ENCODE measurements around the gene SFTA2. TPM values are rescaled to one million over a fixed set of nuclear protein-coding genes. Genes with fewer than 3 reads are reported as not detected.
"Not testable (repeated sequence)": the region's sequence is repeated elsewhere in the genome, so short reads cannot be mapped to it uniquely, and the experiment has no call there.

The SFTA2 gene
- total RNA-seq, 1 donor from 2014 or later: 2.8 TPM

DNA sequence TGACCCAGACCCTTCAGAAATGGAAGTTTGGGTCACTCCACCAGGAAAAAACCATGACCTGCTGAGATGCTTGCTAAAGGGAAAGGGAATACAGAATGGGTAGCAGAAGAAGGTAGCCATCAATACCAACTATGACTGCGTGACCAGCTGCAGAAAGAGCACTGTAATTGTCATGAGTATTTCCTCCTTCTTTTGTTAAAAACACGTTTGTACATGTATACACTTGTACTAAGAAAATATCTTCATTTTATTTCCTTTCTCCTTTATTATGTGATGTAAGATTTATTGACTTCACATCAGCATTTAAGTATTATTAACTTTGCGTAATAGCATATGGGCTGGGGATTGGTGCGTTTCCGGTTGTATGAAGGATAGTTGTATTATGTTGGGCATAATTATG is 39.0 kb upstream of the SFTA2 start:
- H3K4me3 Mint-ChIP-seq (ENCODE audit: unreplicated experiment): no peak overlapping the region
- TF ChIP-seq, protein P1, sequence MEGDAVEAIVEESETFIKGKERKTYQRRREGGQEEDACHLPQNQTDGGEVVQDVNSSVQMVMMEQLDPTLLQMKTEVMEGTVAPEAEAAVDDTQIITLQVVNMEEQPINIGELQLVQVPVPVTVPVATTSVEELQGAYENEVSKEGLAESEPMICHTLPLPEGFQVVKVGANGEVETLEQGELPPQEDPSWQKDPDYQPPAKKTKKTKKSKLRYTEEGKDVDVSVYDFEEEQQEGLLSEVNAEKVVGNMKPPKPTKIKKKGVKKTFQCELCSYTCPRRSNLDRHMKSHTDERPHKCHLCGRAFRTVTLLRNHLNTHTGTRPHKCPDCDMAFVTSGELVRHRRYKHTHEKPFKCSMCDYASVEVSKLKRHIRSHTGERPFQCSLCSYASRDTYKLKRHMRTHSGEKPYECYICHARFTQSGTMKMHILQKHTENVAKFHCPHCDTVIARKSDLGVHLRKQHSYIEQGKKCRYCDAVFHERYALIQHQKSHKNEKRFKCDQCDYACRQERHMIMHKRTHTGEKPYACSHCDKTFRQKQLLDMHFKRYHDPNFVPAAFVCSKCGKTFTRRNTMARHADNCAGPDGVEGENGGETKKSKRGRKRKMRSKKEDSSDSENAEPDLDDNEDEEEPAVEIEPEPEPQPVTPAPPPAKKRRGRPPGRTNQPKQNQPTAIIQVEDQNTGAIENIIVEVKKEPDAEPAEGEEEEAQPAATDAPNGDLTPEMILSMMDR (IDR thresholded peaks at IDR 0.05; ENCODE audit: unreplicated experiment): no peak
- H3K27me3 Mint-ChIP-seq (ENCODE audit: unreplicated experiment): peaks cover 4% of the 10 kb centered on the region
- no peak for DNase-seq (ENCODE audit: low spot score)
- no peaks in the 10 kb centered on the region for H3K9me3 Mint-ChIP-seq (ENCODE audit: unreplicated experiment)
- no peak overlapping the region for H3K27ac Mint-ChIP-seq (ENCODE audit: unreplicated experiment)
- H3K36me3 Mint-ChIP-seq (ENCODE audit: low read depth, unreplicated experiment): no peaks in the 10 kb centered on the region
- H3K4me1 Mint-ChIP-seq (ENCODE audit: unreplicated experiment): peaks cover 2% of the 10 kb centered on the region

DNA sequence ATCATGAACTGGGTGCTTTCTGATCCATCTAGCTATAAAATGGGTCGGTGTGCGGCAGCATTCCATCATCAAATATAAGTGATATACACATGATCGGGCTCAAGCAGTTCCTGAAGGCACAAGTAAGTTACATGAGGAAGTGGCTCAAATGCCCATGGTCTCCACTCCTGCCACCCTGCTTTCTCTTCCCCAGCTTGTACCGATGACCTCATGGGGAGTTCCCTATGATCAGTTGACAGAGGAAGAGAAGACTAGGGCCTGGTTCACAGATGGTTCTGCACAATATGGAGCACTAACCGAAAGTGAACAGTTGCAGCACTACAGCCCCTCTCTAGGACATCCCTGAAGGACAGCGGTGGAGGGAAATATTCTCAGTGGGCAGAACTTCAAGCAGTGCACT is 37.2 kb upstream of the SFTA2 start:
- not testable (repeated sequence) for H3K36me3 Mint-ChIP-seq (ENCODE audit: low read depth, unreplicated experiment); H3K4me1 Mint-ChIP-seq (ENCODE audit: unreplicated experiment); H3K27me3 Mint-ChIP-seq (ENCODE audit: unreplicated experiment); H3K4me3 Mint-ChIP-seq (ENCODE audit: unreplicated experiment); H3K27ac Mint-ChIP-seq (ENCODE audit: unreplicated experiment); H3K9me3 Mint-ChIP-seq (ENCODE audit: unreplicated experiment); DNase-seq (ENCODE audit: low spot score)

DNA sequence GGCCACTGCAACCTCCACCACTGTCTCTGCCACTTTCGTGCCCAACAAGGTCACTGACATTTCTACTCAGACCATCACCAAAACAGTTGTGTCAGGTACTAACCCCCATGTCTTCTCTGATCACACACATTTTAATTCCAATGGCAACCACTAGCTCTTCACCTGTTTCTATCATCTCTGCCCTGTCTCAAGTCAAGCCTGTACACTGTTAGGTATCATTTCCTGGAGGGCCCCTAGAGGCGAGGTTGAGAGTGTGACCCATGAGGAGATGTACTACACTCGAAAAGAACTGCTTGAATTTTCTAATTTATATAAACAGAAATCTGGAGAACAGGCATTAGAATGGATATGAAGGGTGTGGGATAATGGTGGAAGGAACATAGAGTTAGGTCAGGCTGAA is 34.2 kb upstream of the SFTA2 start:
- peaks cover 6% of the 10 kb centered on the region for H3K27me3 Mint-ChIP-seq (ENCODE audit: unreplicated experiment)
- H3K27ac Mint-ChIP-seq (ENCODE audit: unreplicated experiment): no peak overlapping the region
- no peak overlapping the region for H3K4me3 Mint-ChIP-seq (ENCODE audit: unreplicated experiment)
- no peaks in the 10 kb centered on the region for H3K9me3 Mint-ChIP-seq (ENCODE audit: unreplicated experiment)
- TF ChIP-seq, protein P1 (IDR thresholded peaks at IDR 0.05; ENCODE audit: unreplicated experiment): no peak
- no peak for DNase-seq (ENCODE audit: low spot score)
- no peaks in the 10 kb centered on the region for H3K4me1 Mint-ChIP-seq (ENCODE audit: unreplicated experiment)
- peaks cover 6% of the 10 kb centered on the region for H3K36me3 Mint-ChIP-seq (ENCODE audit: low read depth, unreplicated experiment)

DNA sequence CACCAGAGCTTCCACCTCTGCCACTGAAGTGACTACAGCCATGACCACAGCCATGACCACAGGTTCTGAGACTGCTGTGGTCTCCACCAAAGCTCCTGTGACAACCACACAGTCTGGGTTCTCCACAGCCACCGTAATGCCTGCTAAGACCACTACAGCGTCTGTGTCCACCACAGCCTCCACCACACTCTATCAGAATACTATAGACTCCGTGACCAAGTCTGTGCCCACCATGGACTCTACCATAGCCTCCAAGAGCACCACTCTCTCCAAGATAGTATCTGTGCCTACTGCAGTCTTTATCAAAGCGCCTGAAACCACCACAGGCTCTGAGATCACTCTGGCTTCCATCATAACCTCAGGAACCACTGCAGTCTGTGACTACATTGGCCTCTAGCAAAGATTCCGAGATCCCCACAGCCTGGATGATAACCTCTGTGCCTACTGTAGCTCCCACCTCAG is 33.2 kb upstream of the SFTA2 start:
- Mint-ChIP-seq H3K4me3 (ENCODE audit: unreplicated experiment) (no peak overlapping the region), H3K27ac (ENCODE audit: unreplicated experiment) (no peak overlapping the region), H3K9me3 (ENCODE audit: unreplicated experiment) (no peaks in the 10 kb centered on the region), H3K4me1 (ENCODE audit: unreplicated experiment) (no peaks in the 10 kb centered on the region), H3K36me3 (ENCODE audit: low read depth, unreplicated experiment) (peaks cover 6% of the 10 kb centered on the region), H3K27me3 (ENCODE audit: unreplicated experiment) (peaks cover 6% of the 10 kb centered on the region)
- TF ChIP-seq, protein P1 (IDR thresholded peaks at IDR 0.05; ENCODE audit: unreplicated experiment): no peak
- no peak for DNase-seq (ENCODE audit: low spot score)

DNA sequence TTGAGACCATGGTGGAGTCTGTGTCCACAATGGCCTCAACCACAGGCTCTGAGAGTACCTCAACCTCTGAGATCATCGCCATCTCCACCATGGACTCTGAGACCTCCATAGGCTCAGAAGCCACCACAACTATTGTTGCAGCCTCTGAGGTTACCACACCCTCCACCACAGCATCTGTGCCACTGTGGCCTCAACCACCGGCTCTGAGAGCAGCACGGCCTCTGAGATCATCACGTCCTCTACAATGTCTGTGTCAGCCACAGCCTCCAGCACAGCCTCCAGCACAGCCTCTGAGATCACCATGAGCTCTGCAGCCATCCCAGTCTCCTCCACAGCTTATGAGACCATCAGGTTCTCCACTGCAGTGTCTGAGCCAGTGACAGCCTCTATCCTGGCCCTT is 32.1 kb upstream of the SFTA2 start:
- TF ChIP-seq, protein P1 (IDR thresholded peaks at IDR 0.05; ENCODE audit: unreplicated experiment): no peak
- no peak overlapping the region for H3K4me3 Mint-ChIP-seq (ENCODE audit: unreplicated experiment)
- H3K4me1 Mint-ChIP-seq (ENCODE audit: unreplicated experiment): peaks cover 3% of the 10 kb centered on the region
- no peaks in the 10 kb centered on the region for H3K9me3 Mint-ChIP-seq (ENCODE audit: unreplicated experiment)
- H3K27me3 Mint-ChIP-seq (ENCODE audit: unreplicated experiment): peaks cover 6% of the 10 kb centered on the region
- no peak overlapping the region for H3K27ac Mint-ChIP-seq (ENCODE audit: unreplicated experiment)
- no peak for DNase-seq (ENCODE audit: low spot score)
- peaks cover 6% of the 10 kb centered on the region for H3K36me3 Mint-ChIP-seq (ENCODE audit: low read depth, unreplicated experiment)

DNA sequence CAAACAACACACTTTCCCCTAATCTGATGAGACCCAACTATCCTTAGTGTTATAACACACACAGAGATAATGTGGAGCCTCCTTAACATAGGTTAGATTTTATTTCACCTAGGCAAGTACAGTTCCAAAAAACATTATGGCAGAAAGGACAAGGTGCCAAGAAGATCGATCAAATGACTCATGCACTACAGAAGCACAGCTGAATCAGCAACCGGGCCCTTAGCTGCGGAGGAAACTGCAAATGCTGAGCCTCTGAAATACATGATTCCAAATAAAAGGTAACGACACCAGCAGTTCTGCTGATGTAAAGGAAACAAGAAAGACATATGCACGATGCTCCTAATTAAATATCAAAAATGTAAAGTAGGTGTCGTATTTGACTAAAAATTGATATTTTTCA is 31.7 kb upstream of the SFTA2 start:
- Mint-ChIP-seq H3K4me3 (ENCODE audit: unreplicated experiment) (no peak overlapping the region), H3K27ac (ENCODE audit: unreplicated experiment) (no peak overlapping the region), H3K36me3 (ENCODE audit: low read depth, unreplicated experiment) (peaks cover 6% of the 10 kb centered on the region), H3K4me1 (ENCODE audit: unreplicated experiment) (peaks cover 4% of the 10 kb centered on the region), H3K9me3 (ENCODE audit: unreplicated experiment) (no peaks in the 10 kb centered on the region), H3K27me3 (ENCODE audit: unreplicated experiment) (peaks cover 6% of the 10 kb centered on the region)
- no peak for DNase-seq (ENCODE audit: low spot score)
- TF ChIP-seq, protein P1 (IDR thresholded peaks at IDR 0.05; ENCODE audit: unreplicated experiment): no peak
